Stimulated activated CD4-positive, alpha-beta T cell treated with anti-CD3 and anti-CD28 coated beads, Interleukin-15, amount 100 ng/mL, for 1 hour (primary cell): ENCODE results near the gene SLC22A14.
"Not testable (repeated sequence)": the region's sequence is repeated elsewhere in the genome, so short reads cannot be mapped to it uniquely, and the experiment has no call there.

Experiments used
- DNase-seq, 2 donors: peaks; one replicate each; pipeline ENCODE4 v3.0.0-alpha.2; 2020; ENCODE audit warnings: low read depth in 1 of 2, low spot score in 1 of 2

The SLC22A14 gene

DNA sequence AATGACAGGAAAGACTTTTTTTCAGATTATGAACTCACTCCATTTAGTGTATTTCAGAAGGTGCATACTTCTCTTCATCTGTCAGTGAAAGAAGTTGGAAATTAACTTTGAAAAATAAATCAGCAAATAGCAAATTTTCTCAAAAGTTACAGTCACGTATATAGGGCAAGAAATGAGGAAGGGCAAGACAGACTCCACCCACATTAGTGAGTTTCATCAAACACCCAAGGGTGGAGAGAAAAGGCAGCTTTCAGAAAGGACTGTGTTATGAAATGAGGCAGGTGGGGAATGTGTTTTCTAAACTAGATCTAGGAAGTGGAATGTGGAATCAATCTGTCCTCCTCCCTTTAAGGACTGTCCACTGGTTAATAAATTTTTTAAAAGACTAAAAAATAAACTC, 13.6 kb upstream of the SLC22A14 start:
- no peak for DNase-seq

DNA sequence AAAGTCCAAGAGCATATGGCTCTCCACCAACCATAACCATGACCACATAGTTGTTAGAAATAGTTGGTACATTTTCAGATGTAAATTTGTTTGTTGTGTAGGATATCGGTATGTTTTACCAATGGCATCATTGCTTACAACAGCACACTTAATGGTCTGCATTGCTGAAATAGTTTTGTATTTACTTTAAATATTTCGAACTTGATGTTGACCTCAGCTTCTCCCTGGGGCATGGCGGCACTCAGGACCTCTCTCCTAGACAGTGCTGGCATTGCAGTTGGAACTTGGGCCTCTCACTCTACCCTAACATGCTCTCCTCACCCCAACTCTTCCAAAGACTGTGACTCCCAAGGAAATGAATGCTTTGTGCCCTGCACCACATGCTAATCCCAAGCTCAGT, 11.5 kb upstream of the SLC22A14 start:
- no peak for DNase-seq

GRCh38 chr3:38271553-38271952, 10.5 kb upstream of the SLC22A14 start:
- DNase-seq = no peak

DNA sequence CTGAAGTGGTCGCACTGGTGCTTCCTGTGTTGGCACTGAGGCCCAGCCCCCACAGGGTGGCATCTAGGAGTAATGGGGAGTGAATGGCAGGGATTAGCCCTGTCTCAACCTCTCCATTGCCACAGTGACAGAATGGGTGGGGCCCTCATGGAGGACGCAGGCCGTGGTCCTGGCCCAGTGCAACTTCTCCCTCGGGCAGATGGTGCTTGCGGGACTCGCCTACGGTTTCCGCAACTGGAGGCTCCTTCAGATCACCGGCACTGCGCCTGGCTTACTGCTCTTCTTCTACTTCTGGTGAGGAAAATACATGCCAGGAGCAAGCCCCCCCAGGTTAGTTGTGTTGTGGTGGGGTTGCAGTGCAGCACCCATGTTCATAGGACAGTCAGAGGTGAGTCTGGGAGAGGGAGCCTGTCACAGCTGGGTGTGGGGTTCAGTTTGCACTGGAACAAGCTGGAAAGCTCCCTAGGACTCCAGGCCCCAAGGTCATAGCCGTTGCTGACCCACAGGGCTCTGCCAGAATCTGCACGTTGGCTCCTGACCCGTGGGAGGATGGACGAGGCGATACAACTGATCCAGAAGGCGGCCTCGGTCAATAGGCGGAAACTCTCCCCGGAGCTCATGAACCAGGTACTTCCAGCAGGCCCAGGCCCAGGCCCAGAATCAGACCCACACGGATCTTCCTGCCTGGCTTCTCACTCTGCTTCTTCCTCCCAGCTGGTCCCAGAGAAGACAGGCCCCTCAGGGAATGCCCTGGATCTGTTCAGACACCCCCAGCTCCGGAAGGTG, 7.0 kb upstream of the SLC22A14 start:
- no peak for DNase-seq

DNA sequence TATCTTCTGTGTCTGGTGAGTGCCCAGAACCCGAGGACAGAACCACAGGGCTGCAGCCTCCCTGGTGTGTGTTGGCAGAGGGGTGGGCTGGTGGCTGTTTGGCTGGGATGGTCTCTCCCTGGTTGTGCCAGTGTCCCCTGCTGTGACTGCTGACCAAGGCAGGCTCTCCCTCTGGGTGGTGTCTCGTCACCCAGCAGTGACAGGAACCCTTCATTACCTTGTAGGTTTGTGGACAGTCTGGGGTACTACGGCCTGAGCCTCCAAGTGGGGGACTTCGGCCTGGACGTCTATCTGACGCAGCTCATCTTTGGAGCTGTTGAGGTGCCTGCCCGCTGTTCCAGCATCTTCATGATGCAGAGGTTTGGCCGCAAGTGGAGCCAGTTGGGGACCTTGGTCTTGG, 6.4 kb upstream of the SLC22A14 start:
- no peak for DNase-seq

DNA sequence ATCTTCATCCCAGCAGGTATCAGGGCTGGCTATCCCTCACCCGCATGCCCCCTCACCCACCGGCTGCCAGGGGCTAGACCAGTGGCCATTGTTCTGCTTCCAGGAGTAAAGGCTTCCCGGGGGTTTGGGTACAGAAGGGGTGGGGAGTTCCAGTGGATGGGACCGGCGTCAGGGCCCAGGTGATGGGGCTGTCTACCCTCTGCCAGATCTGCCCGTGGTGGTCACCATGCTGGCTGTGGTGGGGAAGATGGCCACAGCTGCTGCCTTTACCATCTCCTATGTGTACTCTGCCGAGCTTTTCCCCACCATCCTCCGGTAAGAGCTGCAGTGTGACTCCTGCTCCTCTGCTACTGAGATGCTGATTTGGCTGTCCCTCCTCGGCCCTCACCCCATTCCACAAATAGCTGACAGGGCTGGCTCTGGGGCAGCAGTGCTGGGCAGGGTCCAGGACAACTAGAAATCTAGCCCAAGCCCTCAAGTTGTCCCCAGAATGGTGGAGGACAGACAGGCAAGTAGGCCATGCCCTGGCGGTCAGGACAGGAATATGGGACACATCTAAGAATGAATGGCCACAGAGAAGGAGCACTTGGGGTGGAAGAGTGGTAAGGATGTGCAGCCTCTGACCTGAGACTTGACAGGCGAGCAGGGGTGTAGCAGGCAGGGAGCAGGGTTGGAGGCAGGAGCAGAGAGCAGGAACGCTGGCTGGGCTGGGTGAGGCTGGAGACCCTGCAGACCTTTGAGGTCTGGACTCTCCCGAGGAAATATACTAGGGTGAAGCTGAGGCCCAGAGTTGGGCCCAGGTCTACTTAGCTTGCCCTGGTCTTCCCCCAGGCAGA, 5.8 kb upstream of the SLC22A14 start:
- DNase-seq = no peak

- DNase-seq = no peak
Measured at GRCh38 chr3:38276917-38277630, 5.0 kb upstream of the SLC22A14 start.

GRCh38 chr3:38278841-38279240, 3.3 kb upstream of the SLC22A14 start:
- DNase-seq = no peak

- DNase-seq = no peak
Measured at GRCh38 chr3:38283810-38284755, 2.0 kb downstream of the SLC22A14 start.

DNA sequence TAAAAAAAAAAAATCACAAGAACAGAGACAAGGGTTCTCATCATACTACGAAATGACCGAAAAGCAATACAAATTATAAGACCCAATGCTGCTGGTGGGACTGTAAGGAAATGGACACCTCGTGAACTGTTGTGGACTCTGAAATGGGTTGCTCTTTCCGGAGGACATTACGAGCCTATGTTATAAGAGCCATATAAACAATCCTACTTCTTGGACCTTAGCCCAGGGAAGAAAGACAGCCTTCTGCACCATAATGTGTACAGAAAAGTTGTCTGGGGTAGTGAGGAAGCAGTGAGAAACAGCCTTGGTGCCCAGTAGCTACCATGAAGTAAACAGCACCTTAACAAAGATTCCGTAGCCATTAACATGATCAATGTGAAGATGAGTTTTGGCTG, 2.7 kb downstream of the SLC22A14 start:
- no peak for DNase-seq

GRCh38 chr3:38289286-38290217, 7.5 kb downstream of the SLC22A14 start:
- not testable (repeated sequence) for DNase-seq

DNA sequence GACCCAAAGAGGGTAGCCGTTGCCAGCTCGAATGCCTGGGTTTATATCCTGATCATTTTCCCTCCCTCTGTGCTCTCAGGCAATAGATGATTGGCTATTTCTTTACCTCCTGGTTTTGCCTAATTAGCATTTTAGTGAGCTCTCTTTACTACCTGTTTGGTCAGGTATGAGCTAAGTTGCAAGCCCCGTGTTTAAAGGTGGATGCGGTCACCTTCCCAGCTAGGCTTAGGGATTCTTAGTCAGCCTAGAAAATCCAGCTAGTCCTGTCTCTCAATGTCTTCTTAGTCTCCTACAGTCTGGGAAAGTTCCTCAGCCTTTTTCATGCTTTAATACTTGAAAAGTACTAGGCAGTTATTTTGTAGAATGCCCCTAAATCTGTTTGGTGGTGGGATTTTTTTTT, 15.0 kb downstream of the SLC22A14 start:
- not testable (repeated sequence) for DNase-seq

DNA sequence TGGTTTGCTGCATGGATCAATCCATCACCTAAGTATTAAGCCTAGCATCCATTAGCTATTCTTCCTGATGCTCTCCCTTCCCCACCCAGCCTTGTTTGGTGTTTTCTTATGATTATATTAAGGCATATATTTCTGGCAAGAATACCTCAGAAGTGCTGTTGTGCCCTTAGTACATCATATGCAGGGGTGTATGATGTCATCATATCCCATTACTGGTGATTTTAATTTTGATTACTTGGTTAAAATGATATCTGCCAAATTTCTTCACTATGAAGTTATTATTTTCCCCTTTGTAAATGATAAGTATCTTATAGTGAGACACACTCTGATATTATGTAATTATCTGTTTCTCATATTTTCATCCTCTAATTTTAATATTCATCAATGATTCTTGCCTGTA, 15.4 kb downstream of the SLC22A14 start:
- no peak for DNase-seq

GRCh38 chr3:38297947-38298711, 16.0 kb downstream of the SLC22A14 start:
- no peak for DNase-seq

GRCh38 chr3:38306941-38307340, 24.8 kb downstream of the SLC22A14 start:
- no peak for DNase-seq

DNA sequence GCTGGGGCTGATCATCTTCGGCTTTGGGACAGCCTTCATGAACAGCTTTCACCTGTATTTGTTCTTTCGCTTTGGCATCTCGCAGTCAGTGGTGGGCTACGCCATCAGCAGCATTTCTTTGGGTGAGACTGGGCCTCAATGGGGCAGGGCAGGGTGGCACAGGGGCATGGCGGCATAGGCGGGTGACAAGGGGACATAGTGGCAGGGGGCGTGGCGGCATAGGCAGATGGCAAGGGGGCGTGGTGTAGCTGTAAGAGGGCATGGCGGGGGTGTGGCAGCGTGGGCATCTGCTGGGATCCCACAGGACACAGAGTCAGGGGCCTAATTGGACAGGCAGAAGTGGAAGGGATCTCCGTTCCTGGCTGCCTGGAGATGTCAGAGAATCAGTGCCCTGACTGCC, 25.5 kb downstream of the SLC22A14 start:
- no peak for DNase-seq

- no peak for DNase-seq
Measured at GRCh38 chr3:38308456-38308855, 26.4 kb downstream of the SLC22A14 start.

DNA sequence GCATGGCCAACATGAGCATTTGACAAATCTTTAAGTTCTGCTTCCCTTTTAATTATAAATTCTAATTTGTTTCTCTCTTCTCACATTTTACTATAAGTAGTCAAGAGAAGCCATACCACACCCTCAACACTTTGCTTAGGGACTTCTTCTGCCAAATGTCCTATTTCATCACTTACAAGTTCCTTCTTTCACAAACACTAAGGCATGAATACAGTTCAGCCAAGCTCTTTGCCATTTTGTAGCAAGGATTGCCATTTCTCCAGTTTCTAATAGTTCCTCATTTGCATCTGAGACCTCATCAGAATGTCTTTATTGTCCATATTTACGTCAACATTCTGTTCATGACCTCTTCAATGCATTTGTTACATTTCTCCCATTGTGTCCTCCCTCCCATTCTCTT, 29.4 kb downstream of the SLC22A14 start:
- DNase-seq = no peak

DNA sequence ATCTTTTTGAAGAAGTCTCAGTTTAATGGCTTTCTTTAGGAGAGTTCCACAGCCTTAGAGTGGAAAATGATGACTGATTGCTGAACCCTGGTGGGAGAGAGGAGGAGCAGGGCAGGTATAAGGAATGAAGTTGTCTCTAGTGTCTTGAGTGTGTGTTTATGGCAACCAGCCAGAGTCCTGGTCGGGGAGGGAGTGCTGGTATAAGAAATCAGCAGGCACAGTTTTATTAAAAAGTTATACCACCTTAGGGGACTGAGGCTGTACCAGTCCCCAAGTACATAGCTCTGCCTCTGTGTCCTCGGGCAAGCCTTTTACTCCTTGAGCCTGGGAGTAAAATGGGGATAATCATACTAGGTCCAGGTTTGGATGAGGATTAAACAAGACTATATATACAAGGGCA, 29.8 kb downstream of the SLC22A14 start:
- DNase-seq = no peak
